H9 (cell line): ENCODE measurements around the gene USB1. TPM values are rescaled to one million over a fixed set of nuclear protein-coding genes. Genes with fewer than 3 reads are reported as not detected.

ENCODE experiments used
- DNase-seq: peaks from one replicate; pipeline ENCODE4 v3.0.0-alpha.2; 2017
- H2AFZ ChIP-seq: one replicate; pipeline ENCODE4 v1.6.1; 2013; ENCODE audit warnings: mild to moderate bottlenecking, low read length, control low read depth, moderate library complexity
- H2AK5ac ChIP-seq: 2 replicates; pipeline ENCODE4 v1.6.1; 2013; ENCODE audit warnings: low read length, control low read depth, mixed read lengths; ENCODE audit not compliant: insufficient read length
- H2BK120ac ChIP-seq: one replicate; pipeline ENCODE4 v1.6.1; 2013; ENCODE audit warnings: low read depth, mild to moderate bottlenecking, low read length, control low read depth, inconsistent platforms; ENCODE audit not compliant: poor library complexity, severe bottlenecking
- H2BK12ac ChIP-seq: 2 replicates; pipeline ENCODE4 v1.6.1; 2013; ENCODE audit warnings: low read length, control low read depth, mixed read lengths, low read depth; ENCODE audit not compliant: insufficient read length
- H2BK15ac ChIP-seq: 2 replicates; pipeline ENCODE4 v1.6.1; 2013; ENCODE audit warnings: low read depth, low read length, control low read depth
- H2BK20ac ChIP-seq: one replicate; pipeline ENCODE4 v1.6.1; 2013; ENCODE audit warnings: low read depth, mild to moderate bottlenecking, low read length, control low read depth, inconsistent platforms; ENCODE audit not compliant: poor library complexity, severe bottlenecking
- H2BK5ac ChIP-seq: 2 replicates; pipeline ENCODE4 v1.6.1; 2013; ENCODE audit warnings: low read length, control low read depth, mixed read lengths; ENCODE audit not compliant: insufficient read length
- H3K14ac ChIP-seq: 2 replicates; pipeline ENCODE4 v1.6.1; 2013; ENCODE audit warnings: low read length, control low read depth; ENCODE audit not compliant: insufficient read depth
- H3K18ac ChIP-seq: 2 replicates; pipeline ENCODE4 v1.6.1; 2013; ENCODE audit warnings: low read depth, mild to moderate bottlenecking, mixed read lengths, low read length, control low read depth; ENCODE audit not compliant: insufficient read length
- H3K23ac ChIP-seq: 2 replicates; pipeline ENCODE4 v1.6.1; 2013; ENCODE audit warnings: low read length, control low read depth, mixed read lengths, low read depth; ENCODE audit not compliant: insufficient read length
- H3K23me2 ChIP-seq: 2 replicates; pipeline ENCODE4 v1.6.1; 2013; ENCODE audit warnings: low read depth, mild to moderate bottlenecking, mixed read lengths, low read length, control low read depth; ENCODE audit not compliant: insufficient read length, poor library complexity, severe bottlenecking
- H3K27ac ChIP-seq: 2 replicates; pipeline ENCODE4 v1.5.1; 2013; ENCODE audit warnings: low read length, control low read depth, mixed read lengths, low read depth; ENCODE audit not compliant: insufficient read length
- H3K27me3 ChIP-seq: 2 replicates; pipeline ENCODE4 v1.6.1; 2013; ENCODE audit warnings: low read length, control low read depth, inconsistent platforms; ENCODE audit not compliant: insufficient read depth
- H3K4ac ChIP-seq: 2 replicates; pipeline ENCODE4 v1.6.1; 2013; ENCODE audit warnings: low read depth, mild to moderate bottlenecking, control low read depth, inconsistent platforms, low read length, moderate library complexity
- H3K4me1 ChIP-seq: 2 replicates; pipeline ENCODE4 v1.6.1; 2013; ENCODE audit warnings: low read length, control low read depth, inconsistent platforms; ENCODE audit not compliant: insufficient read depth
- H3K4me2 ChIP-seq: 2 replicates; pipeline ENCODE4 v1.6.1; 2013; ENCODE audit warnings: low read length, control low read depth, mixed read lengths; ENCODE audit not compliant: insufficient read length, insufficient read depth
- H3K56ac ChIP-seq: 2 replicates; pipeline ENCODE4 v1.6.1; 2013; ENCODE audit warnings: low read depth, mild to moderate bottlenecking, mixed read lengths, low read length, control low read depth; ENCODE audit not compliant: insufficient read length
- H3K79me1 ChIP-seq: 2 replicates; pipeline ENCODE4 v1.6.1; 2013; ENCODE audit warnings: low read depth, mild to moderate bottlenecking, moderate library complexity, low read length, control low read depth, inconsistent platforms; ENCODE audit not compliant: insufficient read depth, poor library complexity, severe bottlenecking
- H3K79me2 ChIP-seq: 2 replicates; pipeline ENCODE4 v1.6.1; 2013; ENCODE audit warnings: low read length, control low read depth, inconsistent platforms; ENCODE audit not compliant: insufficient read depth
- H3K9ac ChIP-seq: 2 replicates; pipeline ENCODE4 v1.6.1; 2013; ENCODE audit warnings: low read length, control low read depth, mixed read lengths; ENCODE audit not compliant: insufficient read length; ENCODE audit errors: extremely low read depth
- H3K9me3 ChIP-seq: one replicate; pipeline ENCODE4 v1.6.1; 2013; ENCODE audit warnings: low read depth, low read length, inconsistent platforms; ENCODE audit not compliant: control insufficient read depth
- H3T11ph ChIP-seq: one replicate; pipeline ENCODE4 v1.6.1; 2013; ENCODE audit warnings: mild to moderate bottlenecking, low read length, control low read depth, inconsistent platforms
- H4K20me1 ChIP-seq: one replicate; pipeline ENCODE4 v1.6.1; 2013; ENCODE audit not compliant: control insufficient read depth, insufficient read length, insufficient read depth
- H4K5ac ChIP-seq: 2 replicates; pipeline ENCODE4 v1.6.1; 2013; ENCODE audit warnings: low read depth, mild to moderate bottlenecking, mixed read lengths, low read length, control low read depth; ENCODE audit not compliant: insufficient read length
- H4K8ac ChIP-seq: replicated peaks from 2 replicates; pipeline ENCODE4 v1.6.1; 2013; ENCODE audit warnings: low read length, control low read depth, mixed read lengths, low read depth; ENCODE audit not compliant: insufficient read length
- H4K91ac ChIP-seq: 2 replicates; pipeline ENCODE4 v1.6.1; 2013; ENCODE audit warnings: low read depth, mild to moderate bottlenecking, moderate library complexity, mixed read lengths, low read length, control low read depth; ENCODE audit not compliant: insufficient read length
- H3K27ac Mint-ChIP-seq, 3 experiments: 2 replicates in 2 of 3; 3 replicates in 1 of 3; pipeline ENCODE4 v1.8.0; 2020 to 2021; ENCODE audit warnings: mixed read lengths in 3 of 3, mild to moderate bottlenecking in 1 of 3, moderate library complexity in 1 of 3
- H3K27me3 Mint-ChIP-seq: 2 replicates; pipeline ENCODE4 v1.8.0; 2021; ENCODE audit warnings: low read depth, mild to moderate bottlenecking, moderate library complexity, mixed read lengths
- H3K36me3 Mint-ChIP-seq, 3 experiments: 2 replicates in 2 of 3; 3 replicates in 1 of 3; pipeline ENCODE4 v1.8.0; 2020 to 2021; ENCODE audit warnings: low read depth in 3 of 3, mixed read lengths in 3 of 3; ENCODE audit not compliant: insufficient read depth in 1 of 3
- H3K4me1 Mint-ChIP-seq, 2 experiments: 2 replicates each; pipeline ENCODE4 v1.8.0; 2020; ENCODE audit warnings: mixed read lengths in 2 of 2
- H3K4me3 Mint-ChIP-seq, 2 experiments: 2 replicates in 1 of 2; 3 replicates in 1 of 2; pipeline ENCODE4 v1.8.0; 2020 to 2021; ENCODE audit warnings: mild to moderate bottlenecking in 2 of 2, mixed read lengths in 2 of 2, moderate library complexity in 1 of 2
- H3K9me3 Mint-ChIP-seq, 2 experiments: 2 replicates in 1 of 2; 3 replicates in 1 of 2; pipeline ENCODE4 v1.8.0; 2020; ENCODE audit warnings: mild to moderate bottlenecking in 2 of 2, mixed read lengths in 2 of 2, moderate library complexity in 1 of 2
- CTCF ChIP-seq: fragments of 200-600 bp; sonication (generic); conservative IDR thresholded peaks from 3 replicates; pipeline ENCODE4 v1.8.0; 2021; ENCODE audit warnings: antibody characterized with exemption, mild to moderate bottlenecking
- WGBS: extraction: QIAGEN DNeasy Blood & Tissue Kit; methylation state at CpG from one replicate; pipeline ENCODE4 v1.1.7; 2013; ENCODE audit warnings: missing lambda C conversion rate, low lambda C conversion rate, mixed read lengths; ENCODE audit not compliant: insufficient read length; ENCODE audit errors: extremely low coverage; 5-methylcytosine and 5-hydroxymethylcytosine counted together
- total RNA-seq: library from RNA; stranded (reverse); gene quantifications from 2 replicates; pipeline ENCODE4 v1.2.1, GENCODE V29; 2021

Gene USB1
- total RNA-seq, 1 experiment from 2014 or later = 65.0 TPM

- H3K79me2 ChIP-seq = no peaks in the 10 kb centered on the region
- no peak overlapping the region for H3K4me3 Mint-ChIP-seq
- H3T11ph ChIP-seq = no peak overlapping the region
- H3K4me1 Mint-ChIP-seq = peaks cover 8 to 25% of the 10 kb centered on the region in 2 experiments
- no peak overlapping the region for H2BK12ac ChIP-seq
- H2BK15ac ChIP-seq = no peak overlapping the region
- H4K8ac ChIP-seq = no peak overlapping the region
- peak; percentile 22 for DNase-seq
- H3K23me2 ChIP-seq = no peaks in the 10 kb centered on the region
- no peaks in the 10 kb centered on the region for H3K27me3 ChIP-seq
- no peaks in the 10 kb centered on the region for H4K20me1 ChIP-seq
- no peak overlapping the region for H2AK5ac ChIP-seq
- H3K36me3 Mint-ChIP-seq = peaks cover 4 to 33% (median 18%) of the 10 kb centered on the region in 3 experiments
- no peak overlapping the region for H3K9ac ChIP-seq
- no peak overlapping the region for H3K23ac ChIP-seq
- H3K79me1 ChIP-seq = no peaks in the 10 kb centered on the region
- H3K9me3 Mint-ChIP-seq = peaks cover 6 to 7% of the 10 kb centered on the region in 2 experiments; a peak in 4 of 5 replicates
- H3K27me3 Mint-ChIP-seq = peaks cover 3% of the 10 kb centered on the region; the same call in 1 of the 2 replicates
- no peak for TF ChIP-seq CTCF
- H3K27ac Mint-ChIP-seq = no peak overlapping the region
- H2BK5ac ChIP-seq = no peak overlapping the region
- no peak overlapping the region for H3K4me2 ChIP-seq
- no CpG with 5 or more reads among the region's 16 CpGs for WGBS
- no peak overlapping the region for H3K18ac ChIP-seq
- H3K27ac ChIP-seq = no peak overlapping the region
- no peak overlapping the region for H2BK120ac ChIP-seq
- no peak overlapping the region for H2BK20ac ChIP-seq
- no peak overlapping the region for H3K14ac ChIP-seq
- no peak overlapping the region for H4K5ac ChIP-seq
- H4K91ac ChIP-seq = no peak overlapping the region
- H3K4me1 ChIP-seq = no peaks in the 10 kb centered on the region; the same call in 1 of the 2 replicates
- no peak overlapping the region for H2AFZ ChIP-seq
- no peak overlapping the region for H3K4ac ChIP-seq
- no peak overlapping the region for H3K56ac ChIP-seq
- H3K9me3 ChIP-seq = no peaks in the 10 kb centered on the region
Observed at GRCh38 chr16:58046054-58046881, 45.1 kb downstream of the USB1 start.
